Tibial nerve (tissue), 4 donors: ENCODE measurements around the gene SLC38A9. TPM values are rescaled to one million over a fixed set of nuclear protein-coding genes. Genes with fewer than 3 reads are reported as not detected.

Experiments
- DNase-seq, 2 donors: peaks; one replicate each; pipeline ENCODE4 v3.0.0-alpha.2; 2019; ENCODE audit warnings: low spot score in 2 of 2
- H3K27ac ChIP-seq, 4 donors: fragments of 200-600 bp; sonication (generic) in 3 of 4; one replicate each; pipeline ENCODE4 v1.5.1; 2017 to 2019; ENCODE audit warnings: mild to moderate bottlenecking in 1 of 4
- H3K27me3 ChIP-seq, 2 donors: fragments of 200-600 bp; sonication (generic) in 1 of 2; one replicate each; pipeline versions ENCODE4 v1.5.1 to v1.6.0; 2017 to 2019
- H3K36me3 ChIP-seq, 3 donors: fragments of 200-600 bp; sonication (generic); one replicate each; pipeline ENCODE4 v1.5.1; 2018 to 2019
- H3K4me1 ChIP-seq, 4 donors: fragments of 200-600 bp; sonication (generic) in 3 of 4; one replicate each; pipeline ENCODE4 v1.5.1; 2017 to 2019
- H3K4me3 ChIP-seq, 4 donors: fragments of 200-600 bp; sonication (generic) in 3 of 4; one replicate each; pipeline ENCODE4 v1.5.1; 2017 to 2019; ENCODE audit warnings: mild to moderate bottlenecking in 1 of 4, moderate library complexity in 1 of 4
- H3K9me3 ChIP-seq, 4 donors: fragments of 200-600 bp; sonication (generic) in 3 of 4; one replicate each; pipeline ENCODE4 v1.5.1; 2017 to 2019
- EP300 ChIP-seq, 2 donors: sonication (generic); formaldehyde crosslinking; IDR thresholded peaks; one replicate each; pipeline ENCODE4 v1.6.1; 2017; ENCODE audit warnings: antibody characterized with exemption in 2 of 2, mild to moderate bottlenecking in 1 of 2
- POLR2A ChIP-seq, 2 donors: fragments of 450-650 bp; IDR thresholded peaks; one replicate each; pipeline ENCODE4 v1.6.1; 2017; ENCODE audit warnings: antibody characterized with exemption in 2 of 2, mild to moderate bottlenecking in 2 of 2, moderate library complexity in 2 of 2
- WGBS, 2 donors: methylation state at CpG; one replicate each; pipeline ENCODE4 v1.1.5; 2018; 5-methylcytosine and 5-hydroxymethylcytosine counted together
- total RNA-seq, 4 donors: library from RNA; depleted of rRNA; stranded (reverse); fragments of >200 nt; gene quantifications; one replicate each; pipeline ENCODE4 v1.1.0, GENCODE V29; 2016
- TF ChIP-seq, protein P1 (sequence below), 5 experiments: fragments of 200-600 bp in 3 of 5; fragments of 450-650 bp in 2 of 5; sonication (generic) in 3 of 5; IDR thresholded peaks; one replicate each; pipeline ENCODE4 v1.5.1; 2016 to 2019; ENCODE audit warnings: antibody characterized with exemption in 5 of 5, mild to moderate bottlenecking in 3 of 5, moderate library complexity in 2 of 5

Gene SLC38A9
- total RNA-seq, 4 donors from 2014 or later: 11.0 to 39.1 (median 23.6) TPM

DNA sequence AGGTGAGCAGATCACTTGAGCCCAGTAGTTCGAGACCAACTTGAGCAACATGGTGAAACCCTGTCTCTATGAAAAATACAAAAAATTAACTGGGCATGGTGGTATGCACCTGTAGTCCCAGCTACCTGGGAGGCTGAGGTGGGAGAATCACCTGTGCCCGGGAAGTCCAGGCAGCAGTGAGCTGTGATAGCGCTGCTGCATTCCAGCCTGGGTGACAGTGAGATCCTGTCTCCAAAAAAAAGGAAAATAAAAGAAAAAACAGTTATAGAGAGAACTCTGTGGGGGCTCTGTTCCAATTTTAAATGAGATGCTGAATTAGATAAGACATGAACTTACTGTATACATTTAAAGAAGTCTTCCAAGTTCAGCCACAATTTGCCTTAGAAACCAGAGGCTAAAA, 44.2 kb downstream of the SLC38A9 start:
- Histone ChIP-seq H3K36me3 (peaks cover 0 to 15% (median 0%) of the 10 kb centered on the region in 3 donors), H3K4me3 (no peak overlapping the region), H3K27ac (peak overlapping the region in 2 of 4 donors; percentile 20 to 48), H3K27me3 (no peaks in the 10 kb centered on the region), H3K9me3 (no peaks in the 10 kb centered on the region), H3K4me1 (peaks cover 0 to 16% (median 2%) of the 10 kb centered on the region in 4 donors)
- TF ChIP-seq, protein P1, sequence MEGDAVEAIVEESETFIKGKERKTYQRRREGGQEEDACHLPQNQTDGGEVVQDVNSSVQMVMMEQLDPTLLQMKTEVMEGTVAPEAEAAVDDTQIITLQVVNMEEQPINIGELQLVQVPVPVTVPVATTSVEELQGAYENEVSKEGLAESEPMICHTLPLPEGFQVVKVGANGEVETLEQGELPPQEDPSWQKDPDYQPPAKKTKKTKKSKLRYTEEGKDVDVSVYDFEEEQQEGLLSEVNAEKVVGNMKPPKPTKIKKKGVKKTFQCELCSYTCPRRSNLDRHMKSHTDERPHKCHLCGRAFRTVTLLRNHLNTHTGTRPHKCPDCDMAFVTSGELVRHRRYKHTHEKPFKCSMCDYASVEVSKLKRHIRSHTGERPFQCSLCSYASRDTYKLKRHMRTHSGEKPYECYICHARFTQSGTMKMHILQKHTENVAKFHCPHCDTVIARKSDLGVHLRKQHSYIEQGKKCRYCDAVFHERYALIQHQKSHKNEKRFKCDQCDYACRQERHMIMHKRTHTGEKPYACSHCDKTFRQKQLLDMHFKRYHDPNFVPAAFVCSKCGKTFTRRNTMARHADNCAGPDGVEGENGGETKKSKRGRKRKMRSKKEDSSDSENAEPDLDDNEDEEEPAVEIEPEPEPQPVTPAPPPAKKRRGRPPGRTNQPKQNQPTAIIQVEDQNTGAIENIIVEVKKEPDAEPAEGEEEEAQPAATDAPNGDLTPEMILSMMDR (IDR thresholded peaks at IDR 0.05): no peak
- TF ChIP-seq POLR2A (IDR thresholded peaks at IDR 0.05): no peak
- TF ChIP-seq EP300 (IDR thresholded peaks at IDR 0.05): no peak
- 96% methylated on average over 3 of the region's 3 CpGs for WGBS, 2 donors
- DNase-seq: no peak

DNA sequence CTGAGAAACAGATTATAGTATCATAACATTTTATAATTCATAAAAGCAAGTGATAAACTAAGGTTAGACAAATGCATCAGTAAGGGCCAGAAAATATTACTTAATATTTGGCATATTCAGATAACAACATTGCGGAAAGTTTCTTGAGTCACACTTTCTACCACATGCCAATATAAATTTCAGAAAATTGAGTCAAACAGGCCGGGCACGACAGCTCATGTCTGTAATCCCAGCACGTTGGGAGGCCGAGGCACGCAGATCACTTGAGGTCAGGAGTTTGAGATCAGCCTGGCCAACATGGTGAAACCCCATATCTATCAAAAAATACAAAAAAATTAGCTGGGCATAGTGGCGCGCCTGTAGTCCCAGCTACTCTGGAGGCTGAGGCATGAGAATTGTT, 47.1 kb downstream of the SLC38A9 start:
- TF ChIP-seq EP300 (IDR thresholded peaks at IDR 0.05) (peak in 1 of 2 donors; percentile 45), POLR2A (IDR thresholded peaks at IDR 0.05) (no peak)
- TF ChIP-seq, protein P1 (IDR thresholded peaks at IDR 0.05): no peak
- peak in 1 of 2 donors; percentile 33 for DNase-seq
- Histone ChIP-seq H3K27me3 (no peaks in the 10 kb centered on the region), H3K27ac (no peak overlapping the region), H3K9me3 (no peaks in the 10 kb centered on the region), H3K4me1 (peaks cover 0 to 4% (median 0%) of the 10 kb centered on the region in 4 donors), H3K36me3 (peaks cover 0 to 28% (median 0%) of the 10 kb centered on the region in 3 donors), H3K4me3 (no peak overlapping the region)
- 79 to 89% methylated on average over 8 of the region's 8 CpGs for WGBS, 2 donors

GRCh38 chr5:55657443-55657842, 54.7 kb downstream of the SLC38A9 start:
- DNase-seq: no peak
- Histone ChIP-seq H3K4me1 (no peaks in the 10 kb centered on the region), H3K36me3 (peaks cover 0 to 34% (median 0%) of the 10 kb centered on the region in 3 donors), H3K9me3 (no peaks in the 10 kb centered on the region), H3K4me3 (no peak overlapping the region), H3K27ac (no peak overlapping the region), H3K27me3 (no peaks in the 10 kb centered on the region)
- WGBS, 2 donors: 46 to 53% methylated on average over 2 of the region's 2 CpGs
- TF ChIP-seq, protein P1 (IDR thresholded peaks at IDR 0.05): no peak
- TF ChIP-seq POLR2A (IDR thresholded peaks at IDR 0.05) (no peak), EP300 (IDR thresholded peaks at IDR 0.05) (no peak)

DNA sequence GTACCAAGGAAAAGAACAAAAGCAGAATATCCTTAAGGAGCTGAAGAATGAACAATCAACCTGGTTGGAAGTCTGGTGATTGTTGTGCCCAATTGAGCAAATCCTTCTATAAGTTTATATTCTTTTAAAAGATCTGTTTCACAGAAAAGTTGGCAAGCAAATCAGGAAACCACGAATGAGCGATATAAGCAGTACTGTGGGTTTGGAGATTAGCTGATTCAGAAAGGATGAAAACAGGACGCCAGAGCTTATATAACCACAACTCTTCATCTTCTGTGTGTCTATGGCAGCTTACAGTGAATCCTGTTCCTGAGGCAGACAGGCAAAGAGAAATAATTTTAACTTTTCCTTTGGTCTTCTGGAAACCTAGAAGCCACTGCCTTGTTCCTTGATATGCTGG, 61.7 kb downstream of the SLC38A9 start:
- H3K27me3 ChIP-seq: no peaks in the 10 kb centered on the region
- H3K36me3 ChIP-seq: peaks cover 0 to 68% (median 0%) of the 10 kb centered on the region in 3 donors
- H3K9me3 ChIP-seq: no peaks in the 10 kb centered on the region
- no peaks in the 10 kb centered on the region for H3K4me1 ChIP-seq
- no peak overlapping the region for H3K4me3 ChIP-seq
- no peak for TF ChIP-seq EP300 (IDR thresholded peaks at IDR 0.05)
- TF ChIP-seq POLR2A (IDR thresholded peaks at IDR 0.05): no peak
- TF ChIP-seq, protein P1 (IDR thresholded peaks at IDR 0.05): no peak
- H3K27ac ChIP-seq: no peak overlapping the region
- WGBS, 2 donors: 61 to 70% methylated on average over 3 of the region's 3 CpGs
- no peak for DNase-seq

DNA sequence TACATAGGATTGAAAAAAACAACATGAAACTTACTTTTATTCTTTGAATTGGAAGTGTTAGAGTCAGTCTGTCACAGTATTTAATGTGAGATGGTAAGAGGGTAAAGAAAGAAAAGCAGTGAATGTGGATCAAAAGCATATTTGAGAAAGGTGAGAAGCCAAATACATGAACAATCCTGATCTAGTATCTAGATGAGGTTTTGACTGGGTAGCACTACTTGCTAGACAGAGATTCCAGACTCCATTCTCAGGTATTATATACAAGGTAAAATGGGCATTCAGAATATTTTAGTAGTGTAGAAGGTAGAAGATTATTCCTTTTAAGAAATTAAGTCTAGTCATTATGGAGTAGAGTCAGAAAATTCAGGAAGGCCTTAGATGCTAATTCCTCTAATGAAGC, 62.2 kb downstream of the SLC38A9 start:
- Histone ChIP-seq H3K4me1 (no peaks in the 10 kb centered on the region), H3K27me3 (no peaks in the 10 kb centered on the region), H3K4me3 (no peak overlapping the region), H3K9me3 (no peaks in the 10 kb centered on the region), H3K36me3 (peaks cover 0 to 71% (median 0%) of the 10 kb centered on the region in 3 donors), H3K27ac (no peak overlapping the region)
- TF ChIP-seq EP300 (IDR thresholded peaks at IDR 0.05): no peak
- TF ChIP-seq POLR2A (IDR thresholded peaks at IDR 0.05): no peak
- TF ChIP-seq, protein P1 (IDR thresholded peaks at IDR 0.05): no peak
- DNase-seq: no peak
